ENCODE measurements around the gene FPGS. TPM values are rescaled to one million over a fixed set of nuclear protein-coding genes. Genes with fewer than 3 reads are reported as not detected.

Gene FPGS
- total and polyA plus RNA-seq, 7 donors: 9.2 to 51.3 (median 32.6) TPM

- H3K27ac ChIP-seq: peak overlapping the region in 1 of 4 donors; percentile 27
- no peaks in the 10 kb centered on the region for H3K9me3 ChIP-seq
- peaks cover 0 to 28% (median 18%) of the 10 kb centered on the region in 4 donors for H3K4me1 ChIP-seq
- no peak for DNase-seq
- 86 to 89% methylated on average over 8 of the region's 8 CpGs for WGBS, 2 donors
- H3K36me3 ChIP-seq: no peaks in the 10 kb centered on the region
- no peak overlapping the region for H3K4me3 ChIP-seq
- H3K27me3 ChIP-seq: no peaks in the 10 kb centered on the region
- TF ChIP-seq EP300 (IDR thresholded peaks at IDR 0.05): no peak
- TF ChIP-seq POLR2AphosphoS5 (IDR thresholded peaks at IDR 0.05): no peak
- TF ChIP-seq CTCF (IDR thresholded peaks at IDR 0.05): no peak
- no peak for TF ChIP-seq POLR2A (IDR thresholded peaks at IDR 0.05)
- intact Hi-C loops (cut with DNase I): no loop called here
Observed at GRCh38 chr9:127860260-127860659, 57.6 kb downstream of the FPGS start.

GRCh38 chr9:127860779-127861178 is 58.1 kb downstream of the FPGS start:
- Histone ChIP-seq H3K4me1 (peaks cover 0 to 28% (median 18%) of the 10 kb centered on the region in 4 donors), H3K4me3 (no peak overlapping the region), H3K27me3 (no peaks in the 10 kb centered on the region), H3K27ac (peak overlapping the region in 1 of 4 donors; percentile 27), H3K9me3 (no peaks in the 10 kb centered on the region), H3K36me3 (no peaks in the 10 kb centered on the region)
- intact Hi-C loops (cut with DNase I): no loop called here
- 91 to 94% methylated on average over 11 of the region's 11 CpGs for WGBS, 2 donors
- TF ChIP-seq POLR2A (IDR thresholded peaks at IDR 0.05) (no peak), CTCF (IDR thresholded peaks at IDR 0.05) (no peak), EP300 (IDR thresholded peaks at IDR 0.05) (no peak)
- DNase-seq: no peak

GRCh38 chr9:127862075-127863011 is 59.7 kb downstream of the FPGS start:
- Histone ChIP-seq H3K27ac (peak overlapping the region; percentile 31 to 57 (median 54)), H3K4me1 (peaks cover 0 to 28% (median 18%) of the 10 kb centered on the region in 4 donors), H3K9me3 (no peaks in the 10 kb centered on the region), H3K4me3 (no peak overlapping the region), H3K27me3 (no peaks in the 10 kb centered on the region), H3K36me3 (peaks cover 0 to 3% (median 0%) of the 10 kb centered on the region in 4 donors)
- peak; percentile 87 for DNase-seq
- WGBS, 2 donors: 38 to 61% methylated on average over 29 of the region's 29 CpGs
- intact Hi-C loops (cut with DNase I): no loop called here
- peak in 1 of 4 donors; percentile 15 for TF ChIP-seq POLR2AphosphoS5 (IDR thresholded peaks at IDR 0.05)
- TF ChIP-seq EP300 (IDR thresholded peaks at IDR 0.05): no peak
- no peak for TF ChIP-seq POLR2A (IDR thresholded peaks at IDR 0.05)

GRCh38 chr9:127863191-127863621 is 60.5 kb downstream of the FPGS start:
- TF ChIP-seq EP300 (IDR thresholded peaks at IDR 0.05) (no peak), POLR2AphosphoS5 (IDR thresholded peaks at IDR 0.05) (no peak), POLR2A (IDR thresholded peaks at IDR 0.05) (no peak), CTCF (IDR thresholded peaks at IDR 0.05) (no peak)
- WGBS, 2 donors: 81 to 88% methylated on average over 13 of the region's 13 CpGs
- no peaks in the 10 kb centered on the region for H3K9me3 ChIP-seq
- DNase-seq: no peak
- peak overlapping the region in 3 of 4 donors; percentile 31 to 57 (median 52) for H3K27ac ChIP-seq
- intact Hi-C loops (cut with DNase I): no loop called here
- peaks cover 0 to 12% (median under 1%) of the 10 kb centered on the region in 4 donors for H3K36me3 ChIP-seq
- peaks cover 0 to 21% (median 12%) of the 10 kb centered on the region in 4 donors for H3K4me1 ChIP-seq
- no peak overlapping the region for H3K4me3 ChIP-seq
- no peaks in the 10 kb centered on the region for H3K27me3 ChIP-seq

Small RNA genes lying within 50 kb of the gene (small RNA-seq; reads per million reads assigned to genes)
- gene RF00019 (0 reads per million in 3 donors), gene RNA5SP296 (0 reads per million in 3 donors)

Other genes starting within 250 kb of the FPGS start
- gene STXBP1, start 190.6 kb upstream of the FPGS start, total RNA-seq: 10 to 100 TPM; 32.3 to 97.2 (median 41.0) TPM
- gene STXBP1, start 190.6 kb upstream of the FPGS start, polyA plus RNA-seq: 1 to 10 TPM; 3.7 to 9.2 (median 9.0) TPM
- not detected for gene CFAP157, start 95.9 kb upstream of the FPGS start, total RNA-seq
- under 1 TPM in 1 of 3 donors, not detected in 2; 0.12 TPM for gene CFAP157, start 95.9 kb upstream of the FPGS start, polyA plus RNA-seq
- 10 to 100 TPM in 3 of 4 donors, 1 to 10 TPM in 1; 8.9 to 25.8 (median 19.4) TPM for gene PTRH1, start 87.2 kb upstream of the FPGS start, total RNA-seq
- 10 to 100 TPM in 2 of 3 donors, 1 to 10 TPM in 1; 9.6 to 18.6 (median 10.4) TPM for gene PTRH1, start 87.2 kb upstream of the FPGS start, polyA plus RNA-seq
- not detected for gene TTC16, start 86.8 kb upstream of the FPGS start, total RNA-seq
- gene TTC16, start 86.8 kb upstream of the FPGS start, polyA plus RNA-seq: under 1 TPM in 1 of 3 donors, not detected in 2; 0.15 TPM
- gene TOR2A, start 67.6 kb upstream of the FPGS start, total RNA-seq: 10 to 100 TPM in 1 of 4 donors, 1 to 10 TPM in 3; 6.1 to 10.4 (median 7.9) TPM
- 10 to 100 TPM; 12.6 to 26.4 (median 15.7) TPM for gene TOR2A, start 67.6 kb upstream of the FPGS start, polyA plus RNA-seq
- 1 to 10 TPM; 3.1 to 7.2 (median 4.9) TPM for gene SH2D3C, start 24.2 kb upstream of the FPGS start, total RNA-seq
- gene SH2D3C, start 24.2 kb upstream of the FPGS start, polyA plus RNA-seq: 10 to 100 TPM in 1 of 3 donors, 1 to 10 TPM in 2; 1.4 to 11.3 (median 6.6) TPM
- 10 to 100 TPM; 44.9 to 77.2 (median 51.8) TPM for gene CDK9, start 16.8 kb upstream of the FPGS start, total RNA-seq
- gene CDK9, start 16.8 kb upstream of the FPGS start, polyA plus RNA-seq: 10 to 100 TPM; 28.9 to 47.2 (median 32.4) TPM
- gene ENG, start 51.8 kb downstream of the FPGS start, total RNA-seq: 10 to 100 TPM; 17.1 to 28.5 (median 20.6) TPM
- gene ENG, start 51.8 kb downstream of the FPGS start, polyA plus RNA-seq: 10 to 100 TPM in 2 of 3 donors, 1 to 10 TPM in 1; 5.4 to 50.4 (median 25.7) TPM
- gene AK1, start 74.8 kb downstream of the FPGS start, total RNA-seq: 10 to 100 TPM; 28.8 to 73.2 (median 48.7) TPM
- gene AK1, start 74.8 kb downstream of the FPGS start, polyA plus RNA-seq: 100 to 1,000 TPM in 1 of 3 donors, 10 to 100 TPM in 2; 85.9 to 254 (median 85.9) TPM
- gene ST6GALNAC6, start 96.7 kb downstream of the FPGS start, total RNA-seq: 100 to 1,000 TPM; 107 to 125 (median 114) TPM
- gene ST6GALNAC6, start 96.7 kb downstream of the FPGS start, polyA plus RNA-seq: 100 to 1,000 TPM in 1 of 3 donors, 10 to 100 TPM in 2; 35.6 to 112 (median 87.1) TPM
- gene ST6GALNAC4, start 114.2 kb downstream of the FPGS start, total RNA-seq: 10 to 100 TPM; 22.8 to 27.7 (median 25.5) TPM
- 10 to 100 TPM; 25.2 to 51.1 (median 37.7) TPM for gene ST6GALNAC4, start 114.2 kb downstream of the FPGS start, polyA plus RNA-seq
- gene PIP5KL1, start 127.9 kb downstream of the FPGS start, total RNA-seq: 1 to 10 TPM in 3 of 4 donors, under 1 TPM in 1; 0.16 to 4.2 (median 2.6) TPM
- gene PIP5KL1, start 127.9 kb downstream of the FPGS start, polyA plus RNA-seq: 1 to 10 TPM in 1 of 3 donors, under 1 TPM in 1, not detected in 1; 0.70 to 1.8 TPM
- gene DPM2, start 135.0 kb downstream of the FPGS start, total RNA-seq: 10 to 100 TPM in 2 of 4 donors, 1 to 10 TPM in 2; 6.0 to 11.9 (median 9.7) TPM
- gene DPM2, start 135.0 kb downstream of the FPGS start, polyA plus RNA-seq: 10 to 100 TPM; 17.3 to 41.9 (median 24.6) TPM
- gene EEIG1, start 178.1 kb downstream of the FPGS start, total RNA-seq: 10 to 100 TPM; 10.9 to 32.7 (median 19.2) TPM
- 10 to 100 TPM; 69.1 to 92.0 (median 77.0) TPM for gene EEIG1, start 178.1 kb downstream of the FPGS start, polyA plus RNA-seq